CD4-positive, alpha-beta memory T cell (primary cell): ENCODE results near the gene IGIP. TPM values are rescaled to one million over a fixed set of nuclear protein-coding genes. Genes with fewer than 3 reads are reported as not detected.

Experiments
- CTCF ChIA-PET: fragments of 350-600 bp; sonication (Branson Sonifier 250); formaldehyde crosslinking; loops from one replicate; lab custom pipeline; 2021; ENCODE audit warnings: inconsistent platforms; ENCODE audit not compliant: partially characterized antibody; lab: Charles Lee
- POLR2A ChIA-PET: fragments of 350-600 bp; sonication (Branson Sonifier 250); formaldehyde crosslinking; loops from one replicate; lab custom pipeline; 2021; ENCODE audit not compliant: partially characterized antibody; lab: Charles Lee
- DNase-seq, 5 donors: peaks; one replicate each; pipeline versions ENCODE4 v3.0.0 to v3.0.0-alpha.2; 2020 to 2022; ENCODE audit warnings: mixed read lengths in 1 of 5
- H3K27ac ChIP-seq: one replicate; pipeline ENCODE4 v1.7.0; 2013; ENCODE audit warnings: low read depth, low read length
- H3K27me3 ChIP-seq: 2 replicates; pipeline ENCODE4 v1.7.0; 2013; ENCODE audit warnings: mild to moderate bottlenecking, low read length, moderate library complexity; ENCODE audit not compliant: insufficient read depth
- H3K36me3 ChIP-seq: 2 replicates; pipeline ENCODE4 v1.7.0; 2013; ENCODE audit warnings: mild to moderate bottlenecking, low read length, moderate library complexity; ENCODE audit not compliant: insufficient read depth
- H3K4me1 ChIP-seq: 2 replicates; pipeline ENCODE4 v1.7.0; 2013; ENCODE audit warnings: mild to moderate bottlenecking, low read length, moderate library complexity; ENCODE audit not compliant: insufficient read depth
- H3K4me3 ChIP-seq, 2 donors: one replicate each; pipeline ENCODE4 v1.7.0; 2013; ENCODE audit warnings: low read length in 2 of 2, mild to moderate bottlenecking in 1 of 2
- H3K9me3 ChIP-seq, 2 donors: one replicate each; pipeline ENCODE4 v1.7.0; 2013; ENCODE audit warnings: low read length in 2 of 2, control low read depth in 1 of 2; ENCODE audit not compliant: control insufficient read depth in 1 of 2
- H3K27ac Mint-ChIP-seq, 7 donors: one replicate each; pipeline ENCODE4 v1.8.0; 2020 to 2021; ENCODE audit warnings: mixed read lengths in 7 of 7, mild to moderate bottlenecking in 6 of 7, inconsistent platforms in 3 of 7, moderate library complexity in 3 of 7
- H3K27me3 Mint-ChIP-seq, 2 donors: one replicate each; pipeline ENCODE4 v1.8.0; 2020 to 2021; ENCODE audit warnings: mixed read lengths in 2 of 2
- H3K36me3 Mint-ChIP-seq, 2 donors: one replicate each; pipeline ENCODE4 v1.8.0; 2020 to 2021; ENCODE audit warnings: mixed read lengths in 2 of 2, inconsistent platforms in 1 of 2, mild to moderate bottlenecking in 1 of 2
- H3K4me1 Mint-ChIP-seq, 4 donors: one replicate each; pipeline ENCODE4 v1.8.0; 2020 to 2021; ENCODE audit warnings: mixed read lengths in 4 of 4, mild to moderate bottlenecking in 1 of 4
- H3K4me3 Mint-ChIP-seq, 8 donors: one replicate each; pipeline ENCODE4 v1.8.0; 2020 to 2021; ENCODE audit warnings: mixed read lengths in 8 of 8, mild to moderate bottlenecking in 7 of 8, moderate library complexity in 6 of 8, inconsistent platforms in 3 of 8
- H3K9me3 Mint-ChIP-seq, 8 donors: one replicate each; pipeline ENCODE4 v1.8.0; 2020 to 2021; ENCODE audit warnings: mixed read lengths in 8 of 8, mild to moderate bottlenecking in 5 of 8, inconsistent platforms in 3 of 8, moderate library complexity in 1 of 8
- intact Hi-C: fragments of 100-400 bp; cut with micrococcal nuclease; formaldehyde crosslinking; loops from one replicate; pipeline ENCODE4 v1.15.1; 2023
- polyA plus RNA-seq, 2 donors: library from polyadenylated mRNA; unstranded; fragments of 300-500 nt; fragmentation: Illumina TruSeq; gene quantifications; one replicate each; pipeline ENCODE4 v1.2.3, GENCODE V29; 2021
- total RNA-seq, 2 experiments: library from RNA; stranded (reverse); gene quantifications; one replicate each; pipeline ENCODE4 v1.2.3, GENCODE V29; 2021

Gene IGIP
- total and polyA plus RNA-seq, 4 experiments from 2014 or later: 0.27 to 14.9 (median 7.2) TPM

GRCh38 chr5:140157032-140157781 lies 31.5 kb downstream of the IGIP start:
- H3K9me3 ChIP-seq: no peaks in the 10 kb centered on the region
- ChIA-PET POLR2A (interaction anchor here (0.7 kb wide), 1 partner anchor 84 kb away, joined by 4 read pairs; no protein-coding TSS in a partner anchor), CTCF (interaction anchor here (0.7 to 11.2 kb wide), 10 partner anchors 13 to 898 kb away, joined by 3 to 175 read pairs (median 3); partner anchors contain the start of gene CYSTM1)
- no peaks in the 10 kb centered on the region for H3K36me3 ChIP-seq
- Mint-ChIP-seq H3K4me1 (peaks cover 2 to 15% (median 9%) of the 10 kb centered on the region in 4 donors), H3K9me3 (peaks cover 0 to 2% (median 0%) of the 10 kb centered on the region in 8 donors), H3K4me3 (peak overlapping the region; percentile 52 to 79 (median 60)), H3K36me3 (no peaks in the 10 kb centered on the region), H3K27me3 (no peaks in the 10 kb centered on the region), H3K27ac (peak overlapping the region in 6 of 7 donors; percentile 19 to 88 (median 30))
- DNase-seq: peak; percentile 77 to 82 (median 82)
- H3K27me3 ChIP-seq: no peaks in the 10 kb centered on the region
- intact Hi-C loops: loop anchor here (1.0 kb wide), 6 partner anchors 13 to 370 kb away; partner anchors contain the start of gene CYSTM1
- H3K27ac ChIP-seq: no peak overlapping the region
- peaks cover 11% of the 10 kb centered on the region for H3K4me1 ChIP-seq
- no peak overlapping the region for H3K4me3 ChIP-seq

DNA sequence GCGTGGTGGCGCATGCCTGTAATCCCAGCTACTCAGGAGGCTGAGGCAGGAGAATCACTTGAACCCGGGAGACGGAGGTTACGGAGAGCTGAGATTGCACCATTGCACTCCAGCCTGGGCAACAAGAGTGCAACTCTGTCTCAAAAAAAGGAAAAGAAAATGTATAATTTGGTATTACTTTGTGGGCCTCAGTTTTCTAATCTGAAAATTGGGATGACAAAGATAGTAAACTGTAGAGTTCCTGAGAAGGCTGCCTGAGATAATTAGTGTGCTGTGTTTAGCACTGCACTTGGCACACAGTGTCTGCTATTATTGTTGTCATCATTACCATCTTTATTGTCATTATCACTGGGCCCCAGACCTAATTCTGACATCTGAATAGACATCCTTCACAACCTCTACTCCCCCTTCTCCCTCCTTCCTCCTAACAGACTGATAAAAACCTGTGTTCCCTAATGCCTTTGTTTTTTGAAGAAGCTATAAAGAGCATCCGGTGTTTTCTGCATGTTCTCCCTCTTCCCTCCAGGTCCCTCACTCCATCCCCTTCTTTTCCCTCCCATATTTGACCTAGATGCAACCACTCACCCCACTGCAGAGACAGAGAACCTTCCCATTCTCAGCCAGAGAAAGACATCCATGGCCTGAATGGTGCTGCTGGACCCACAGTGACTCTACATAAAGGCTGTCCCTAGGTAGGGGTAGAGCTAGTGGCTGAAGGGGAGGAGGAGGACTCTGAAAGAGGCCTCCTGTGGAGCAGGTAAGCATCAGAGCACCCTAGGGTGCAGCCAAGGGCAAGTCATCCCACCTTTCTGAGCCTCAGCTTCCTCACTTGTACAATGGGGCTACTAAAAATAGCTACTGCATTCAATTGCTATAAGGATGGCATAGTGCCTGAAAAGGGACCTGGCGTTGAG lies 33.5 kb downstream of the IGIP start:
- H3K4me1 ChIP-seq: peaks cover 11% of the 10 kb centered on the region
- H3K27me3 ChIP-seq: no peaks in the 10 kb centered on the region
- no peaks in the 10 kb centered on the region for H3K9me3 Mint-ChIP-seq
- H3K4me1 Mint-ChIP-seq: peaks cover 2 to 15% (median 9%) of the 10 kb centered on the region in 4 donors
- DNase-seq: no peak
- no peaks in the 10 kb centered on the region for H3K36me3 Mint-ChIP-seq
- CTCF ChIA-PET: interaction anchor here (0.7 to 11.2 kb wide), 7 partner anchors 10 to 190 kb away, joined by 3 to 175 read pairs (median 4); no protein-coding TSS in a partner anchor
- H3K27ac ChIP-seq: no peak overlapping the region
- no peak overlapping the region for H3K4me3 ChIP-seq
- H3K27me3 Mint-ChIP-seq: no peaks in the 10 kb centered on the region
- intact Hi-C loops: no loop called here
- no peaks in the 10 kb centered on the region for H3K36me3 ChIP-seq
- no peak overlapping the region for H3K4me3 Mint-ChIP-seq
- no peaks in the 10 kb centered on the region for H3K9me3 ChIP-seq
- peak overlapping the region in 1 of 7 donors; percentile 64 for H3K27ac Mint-ChIP-seq
- POLR2A ChIA-PET: no interaction called here

GRCh38 chr5:140162275-140162674 lies 36.5 kb downstream of the IGIP start:
- peaks cover 3% of the 10 kb centered on the region for H3K4me1 ChIP-seq
- no peaks in the 10 kb centered on the region for H3K27me3 ChIP-seq
- H3K4me3 Mint-ChIP-seq: peak overlapping the region in 1 of 8 donors; percentile 1
- no peaks in the 10 kb centered on the region for H3K27me3 Mint-ChIP-seq
- H3K9me3 ChIP-seq: no peaks in the 10 kb centered on the region
- POLR2A ChIA-PET: no interaction called here
- no peak overlapping the region for H3K27ac ChIP-seq
- intact Hi-C loops: no loop called here
- peaks cover 0 to 3% (median 2%) of the 10 kb centered on the region in 4 donors for H3K4me1 Mint-ChIP-seq
- H3K4me3 ChIP-seq: no peak overlapping the region
- H3K27ac Mint-ChIP-seq: peak overlapping the region in 1 of 7 donors; percentile 46
- H3K36me3 Mint-ChIP-seq: peaks cover 0 to 3% of the 10 kb centered on the region in 2 donors
- DNase-seq: no peak
- H3K36me3 ChIP-seq: no peaks in the 10 kb centered on the region
- CTCF ChIA-PET: interaction anchor here (1.5 to 11.2 kb wide), 2 partner anchors 18 to 90 kb away, joined by 4 to 132 read pairs; no protein-coding TSS in a partner anchor
- H3K9me3 Mint-ChIP-seq: no peaks in the 10 kb centered on the region

- Histone ChIP-seq H3K9me3 (no peaks in the 10 kb centered on the region), H3K4me1 (no peaks in the 10 kb centered on the region), H3K27ac (no peak overlapping the region), H3K36me3 (no peaks in the 10 kb centered on the region), H3K4me3 (no peak overlapping the region), H3K27me3 (no peaks in the 10 kb centered on the region)
- Mint-ChIP-seq H3K9me3 (no peaks in the 10 kb centered on the region), H3K36me3 (peaks cover 0 to 3% of the 10 kb centered on the region in 2 donors), H3K4me3 (no peak overlapping the region), H3K27ac (no peak overlapping the region), H3K27me3 (no peaks in the 10 kb centered on the region), H3K4me1 (no peaks in the 10 kb centered on the region)
- CTCF ChIA-PET: interaction anchor here (1.5 to 11.2 kb wide), 2 partner anchors 19 to 90 kb away, joined by 4 to 132 read pairs; no protein-coding TSS in a partner anchor
- POLR2A ChIA-PET: no interaction called here
- intact Hi-C loops: no loop called here
- no peak for DNase-seq
Observed at GRCh38 chr5:140162781-140163180, 37.0 kb downstream of the IGIP start.

DNA sequence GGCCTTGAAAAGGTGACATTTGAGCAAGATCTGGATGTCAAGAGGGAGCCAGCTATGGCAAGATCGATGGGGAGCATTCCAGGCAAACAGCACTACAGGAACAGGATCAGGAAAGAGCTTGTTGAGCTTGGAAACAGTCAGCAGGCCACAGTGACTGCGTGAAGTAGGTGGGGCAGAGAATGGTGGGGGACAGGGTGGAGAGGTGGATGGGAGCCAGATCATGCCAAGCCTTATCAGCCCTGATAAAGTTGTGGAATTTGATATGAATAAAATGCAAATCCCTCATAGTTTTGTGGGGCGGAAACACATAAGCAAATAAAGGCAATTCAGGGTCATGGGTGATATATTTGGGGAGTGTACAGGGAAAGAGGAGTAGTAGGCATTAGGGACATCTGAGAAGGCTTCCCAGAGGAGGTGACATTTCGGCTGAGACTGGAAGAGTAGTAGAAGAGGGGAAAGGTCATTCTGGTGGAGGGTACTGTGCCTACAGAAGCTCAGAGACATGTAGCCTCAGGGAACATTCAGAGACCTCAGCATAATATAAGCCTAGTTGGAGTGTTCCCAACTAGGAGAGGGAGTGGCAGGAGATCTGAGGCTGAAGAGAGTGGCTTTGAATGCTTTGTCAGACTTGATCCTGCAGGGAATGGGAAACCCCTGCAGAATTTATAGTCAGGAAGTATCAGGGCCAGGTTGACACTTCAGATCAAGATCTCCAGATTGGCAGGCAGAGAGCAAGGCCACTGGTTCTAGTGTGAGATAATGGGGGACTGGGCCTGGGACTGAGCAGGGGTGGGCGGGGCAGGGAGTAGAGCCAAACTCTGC lies 39.6 kb downstream of the IGIP start:
- Histone ChIP-seq H3K36me3 (no peaks in the 10 kb centered on the region), H3K4me1 (no peaks in the 10 kb centered on the region), H3K4me3 (no peak overlapping the region), H3K27ac (no peak overlapping the region), H3K27me3 (no peaks in the 10 kb centered on the region), H3K9me3 (no peaks in the 10 kb centered on the region)
- Mint-ChIP-seq H3K27ac (peak overlapping the region in 1 of 7 donors; percentile 7), H3K4me1 (no peaks in the 10 kb centered on the region), H3K9me3 (no peaks in the 10 kb centered on the region), H3K4me3 (no peak overlapping the region), H3K36me3 (peaks cover 0 to 3% of the 10 kb centered on the region in 2 donors), H3K27me3 (no peaks in the 10 kb centered on the region)
- no peak for DNase-seq
- intact Hi-C loops: no loop called here
- ChIA-PET POLR2A (no interaction called here), CTCF (interaction anchor here (0.6 kb wide), 1 partner anchor 84 kb away, joined by 3 read pairs; no protein-coding TSS in a partner anchor)

DNA sequence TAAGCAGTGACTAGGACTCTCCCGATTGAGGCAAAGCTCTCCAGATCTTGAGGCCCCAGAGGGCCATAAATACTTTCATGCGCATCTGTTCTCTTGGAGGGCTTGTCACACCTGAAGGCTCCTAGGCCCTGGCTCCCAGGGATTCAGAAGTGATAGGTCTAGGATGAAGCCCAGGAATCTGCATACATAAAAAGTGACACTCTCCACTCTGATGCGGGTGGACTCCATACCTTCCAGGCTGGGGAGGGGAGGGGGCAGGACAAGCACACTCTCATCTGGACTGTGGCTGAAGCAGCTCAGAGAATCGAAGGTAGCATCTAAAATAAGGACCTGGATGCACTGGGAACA lies 40.2 kb downstream of the IGIP start:
- Histone ChIP-seq H3K9me3 (no peaks in the 10 kb centered on the region), H3K4me1 (no peaks in the 10 kb centered on the region), H3K27ac (no peak overlapping the region), H3K4me3 (no peak overlapping the region), H3K27me3 (no peaks in the 10 kb centered on the region), H3K36me3 (no peaks in the 10 kb centered on the region)
- no peak for DNase-seq
- intact Hi-C loops: no loop called here
- Mint-ChIP-seq H3K27me3 (no peaks in the 10 kb centered on the region), H3K27ac (peak overlapping the region in 1 of 7 donors; percentile 48), H3K36me3 (peaks cover 0 to 3% of the 10 kb centered on the region in 2 donors), H3K9me3 (no peaks in the 10 kb centered on the region), H3K4me1 (no peaks in the 10 kb centered on the region), H3K4me3 (no peak overlapping the region)
- POLR2A ChIA-PET: no interaction called here
- CTCF ChIA-PET: interaction anchor here (0.8 kb wide), 1 partner anchor 93 kb away, joined by 3 read pairs; no protein-coding TSS in a partner anchor
